ENCODE data around the gene WDCP.

Gene WDCP

GRCh38 chr2:24080701-24081100 is 33.5 kb upstream of the WDCP start:
- no peaks in the 10 kb centered on the region for H3K9me3 ChIP-seq (ENCODE audit: low read length)
- peaks cover 2% of the 10 kb centered on the region for H3K79me2 ChIP-seq (ENCODE audit: insufficient read depth, low read length)
- no peak overlapping the region for H3K27ac ChIP-seq (ENCODE audit: low read depth, low read length, poor library complexity, severe bottlenecking)
- H3K9ac ChIP-seq (ENCODE audit: low read length) = no peak overlapping the region
- no peaks in the 10 kb centered on the region for H3K36me3 ChIP-seq (ENCODE audit: insufficient read depth, low read length)
- H3K4me3 ChIP-seq (ENCODE audit: low read depth, low read length, poor library complexity, severe bottlenecking) = no peak overlapping the region
- no peaks in the 10 kb centered on the region for H4K20me1 ChIP-seq (ENCODE audit: insufficient read depth, low read length)
- TF ChIP-seq CTCF (IDR thresholded peaks at IDR 0.05; ENCODE audit: low read length) (no peak), EZH2 (IDR thresholded peaks at IDR 0.05; ENCODE audit: borderline replicate concordance, low read length) (no peak)
- no peaks in the 10 kb centered on the region for H3K27me3 ChIP-seq (ENCODE audit: insufficient read depth, low read length)
- H3K4me2 ChIP-seq (ENCODE audit: low read length) = no peak overlapping the region
- no peaks in the 10 kb centered on the region for H3K9me2 ChIP-seq (ENCODE audit: low read depth, low read length)
- H3F3A ChIP-seq (ENCODE audit: insufficient read depth, low read length) = no peaks in the 10 kb centered on the region
- H2AFZ ChIP-seq (ENCODE audit: low read length) = no peak overlapping the region
- H3K4me1 ChIP-seq (ENCODE audit: insufficient read depth, low read length, severe bottlenecking) = peaks cover 27% of the 10 kb centered on the region

- H3K4me2 ChIP-seq (ENCODE audit: low read length) = peak overlapping the region; percentile 69
- no peaks in the 10 kb centered on the region for H3K27me3 ChIP-seq (ENCODE audit: insufficient read depth, low read length)
- H3K4me1 ChIP-seq (ENCODE audit: insufficient read depth, low read length, severe bottlenecking) = peaks cover 21% of the 10 kb centered on the region
- H3F3A ChIP-seq (ENCODE audit: insufficient read depth, low read length) = no peaks in the 10 kb centered on the region
- no peaks in the 10 kb centered on the region for H3K9me3 ChIP-seq (ENCODE audit: low read length)
- H3K9me2 ChIP-seq (ENCODE audit: low read depth, low read length) = no peaks in the 10 kb centered on the region
- no peaks in the 10 kb centered on the region for H4K20me1 ChIP-seq (ENCODE audit: insufficient read depth, low read length)
- H3K79me2 ChIP-seq (ENCODE audit: insufficient read depth, low read length) = peaks cover 10% of the 10 kb centered on the region
- peaks cover 10% of the 10 kb centered on the region; the same call in 1 of the 2 replicates for H3K36me3 ChIP-seq (ENCODE audit: insufficient read depth, low read length)
- H3K4me3 ChIP-seq (ENCODE audit: low read depth, low read length, poor library complexity, severe bottlenecking) = peak overlapping the region; percentile 78
- H3K9ac ChIP-seq (ENCODE audit: low read length) = peak overlapping the region; percentile 62
- TF ChIP-seq CTCF (IDR thresholded peaks at IDR 0.05; ENCODE audit: low read length) (no peak), EZH2 (IDR thresholded peaks at IDR 0.05; ENCODE audit: borderline replicate concordance, low read length) (no peak)
- no peak overlapping the region for H3K27ac ChIP-seq (ENCODE audit: low read depth, low read length, poor library complexity, severe bottlenecking)
- H2AFZ ChIP-seq (ENCODE audit: low read length) = no peak overlapping the region
These were observed 30.7 kb upstream of the WDCP start for GRCh38 chr2:24077879-24078278.

- TF ChIP-seq CTCF (IDR thresholded peaks at IDR 0.05; ENCODE audit: low read length) = no peak
- TF ChIP-seq EZH2 (IDR thresholded peaks at IDR 0.05; ENCODE audit: borderline replicate concordance, low read length) = no peak
- peak overlapping the region; percentile 78 for H3K4me3 ChIP-seq (ENCODE audit: low read depth, low read length, poor library complexity, severe bottlenecking)
These were observed 30.3 kb upstream of the WDCP start for GRCh38 chr2:24077535-24077877.

More at GRCh38 chr2:24077535-24077877, 30.3 kb upstream of the WDCP start:
- Histone ChIP-seq H3K27ac (ENCODE audit: low read depth, low read length, poor library complexity, severe bottlenecking) (no peak overlapping the region), H2AFZ (ENCODE audit: low read length) (no peak overlapping the region), H3K4me1 (ENCODE audit: insufficient read depth, low read length, severe bottlenecking) (peaks cover 21% of the 10 kb centered on the region), H3K36me3 (ENCODE audit: insufficient read depth, low read length) (peaks cover 14% of the 10 kb centered on the region; the same call in 1 of the 2 replicates), H3K27me3 (ENCODE audit: insufficient read depth, low read length) (no peaks in the 10 kb centered on the region), H3K9me3 (ENCODE audit: low read length) (no peaks in the 10 kb centered on the region), H4K20me1 (ENCODE audit: insufficient read depth, low read length) (no peaks in the 10 kb centered on the region), H3K79me2 (ENCODE audit: insufficient read depth, low read length) (peaks cover 10% of the 10 kb centered on the region), H3K4me2 (ENCODE audit: low read length) (peak overlapping the region; percentile 69), H3K9me2 (ENCODE audit: low read depth, low read length) (no peaks in the 10 kb centered on the region), H3F3A (ENCODE audit: insufficient read depth, low read length) (no peaks in the 10 kb centered on the region), H3K9ac (ENCODE audit: low read length) (peak overlapping the region; percentile 62)

All from OCI-LY1 (cell line).